Trophoblast cell (in vitro differentiated cells and primary cell): Measurements from ENCODE around the gene OARD1.

Experiments used
- DNase-seq, 2 donors: peaks; one replicate each; pipeline ENCODE4 v3.0.0-alpha.2; 2016
- H2AFZ ChIP-seq: 2 replicates; pipeline ENCODE4 v1.6.1; 2013; ENCODE audit warnings: low read length, moderate library complexity, mild to moderate bottlenecking; ENCODE audit not compliant: insufficient read depth, poor library complexity
- H2AK5ac ChIP-seq: 2 replicates; pipeline ENCODE4 v1.6.1; 2013; ENCODE audit warnings: mild to moderate bottlenecking, low read length
- H2BK120ac ChIP-seq: 2 replicates; pipeline ENCODE4 v1.6.1; 2013; ENCODE audit warnings: low read length, mild to moderate bottlenecking, moderate library complexity; ENCODE audit not compliant: insufficient read depth, poor library complexity
- H2BK12ac ChIP-seq: 2 replicates; pipeline ENCODE4 v1.6.1; 2013; ENCODE audit warnings: mild to moderate bottlenecking, low read length, moderate library complexity
- H2BK5ac ChIP-seq: 2 replicates; pipeline ENCODE4 v1.6.1; 2013; ENCODE audit warnings: low read length, low read depth, moderate library complexity, mild to moderate bottlenecking; ENCODE audit not compliant: poor library complexity
- H3K14ac ChIP-seq: 2 replicates; pipeline ENCODE4 v1.6.1; 2013; ENCODE audit warnings: mild to moderate bottlenecking, low read length
- H3K18ac ChIP-seq: 2 replicates; pipeline ENCODE4 v1.6.1; 2013; ENCODE audit warnings: mild to moderate bottlenecking, low read length
- H3K23ac ChIP-seq: 2 replicates; pipeline ENCODE4 v1.6.1; 2013; ENCODE audit warnings: low read length
- H3K27ac ChIP-seq: 2 replicates; pipeline ENCODE4 v1.5.1; 2013; ENCODE audit warnings: low read depth, mild to moderate bottlenecking, inconsistent platforms, low read length, moderate library complexity
- H3K27me3 ChIP-seq: 2 replicates; pipeline ENCODE4 v1.6.1; 2013; ENCODE audit warnings: inconsistent platforms, mild to moderate bottlenecking, low read length, moderate library complexity; ENCODE audit not compliant: insufficient read depth
- H3K36me3 ChIP-seq, 2 experiments: 1 replicate in 1 of 2; 2 replicates in 1 of 2; pipeline ENCODE4 v1.6.1; 2013; ENCODE audit warnings: low read length in 2 of 2, mild to moderate bottlenecking in 2 of 2, moderate library complexity in 1 of 2; ENCODE audit not compliant: insufficient read depth in 2 of 2, control insufficient read depth in 1 of 2
- H3K4ac ChIP-seq: 2 replicates; pipeline ENCODE4 v1.6.1; 2013; ENCODE audit warnings: low read depth, mild to moderate bottlenecking, low read length, moderate library complexity
- H3K4me1 ChIP-seq, 2 experiments: 1 replicate in 1 of 2; 2 replicates in 1 of 2; pipeline ENCODE4 v1.6.1; 2013; ENCODE audit warnings: low read length in 2 of 2, mild to moderate bottlenecking in 2 of 2, moderate library complexity in 1 of 2; ENCODE audit not compliant: insufficient read depth in 2 of 2, control insufficient read depth in 1 of 2
- H3K4me2 ChIP-seq: 2 replicates; pipeline ENCODE4 v1.6.1; 2013; ENCODE audit warnings: inconsistent platforms, mild to moderate bottlenecking, low read length, moderate library complexity
- H3K4me3 ChIP-seq: 2 replicates; pipeline ENCODE4 v1.5.1; 2013; ENCODE audit warnings: mild to moderate bottlenecking, low read depth, low read length, inconsistent platforms
- H3K79me1 ChIP-seq: one replicate; pipeline ENCODE4 v1.6.1; 2013; ENCODE audit warnings: low read length
- H3K79me2 ChIP-seq: 2 replicates; pipeline ENCODE4 v1.6.1; 2013; ENCODE audit warnings: low read length, mild to moderate bottlenecking; ENCODE audit not compliant: control insufficient read depth, insufficient read depth, poor library complexity
- H3K9ac ChIP-seq: 2 replicates; pipeline ENCODE4 v1.6.1; 2013; ENCODE audit warnings: mild to moderate bottlenecking, low read length
- H3K9me3 ChIP-seq: 2 replicates; pipeline ENCODE4 v1.6.1; 2013; ENCODE audit warnings: low read depth, mild to moderate bottlenecking, control low read depth, inconsistent platforms, low read length; ENCODE audit not compliant: insufficient read depth
- H4K12ac ChIP-seq: 2 replicates; pipeline ENCODE4 v1.6.1; 2013; ENCODE audit warnings: low read depth, mild to moderate bottlenecking, low read length, moderate library complexity
- H4K8ac ChIP-seq: 2 replicates; pipeline ENCODE4 v1.6.1; 2013; ENCODE audit warnings: low read depth, mild to moderate bottlenecking, low read length, moderate library complexity
- H4K91ac ChIP-seq: one replicate; pipeline ENCODE4 v1.6.1; 2013; ENCODE audit warnings: low read depth, mild to moderate bottlenecking, low read length, moderate library complexity
- WGBS: extraction: QIAGEN DNeasy Blood & Tissue Kit; methylation state at CpG from one replicate; pipeline ENCODE4 v1.1.7; 2013; ENCODE audit warnings: missing lambda C conversion rate; ENCODE audit not compliant: insufficient read length, insufficient coverage; ENCODE audit errors: extremely low coverage; 5-methylcytosine and 5-hydroxymethylcytosine counted together

OARD1 gene

GRCh38 chr6:41028561-41029412, 43.4 kb downstream of the OARD1 start:
- Histone ChIP-seq H4K8ac (peak overlapping the region; percentile 96), H4K12ac (peak overlapping the region; percentile 89), H3K4ac (peak overlapping the region; percentile 73), H2AK5ac (peak overlapping the region; percentile 57), H4K91ac (peak overlapping the region; percentile 90), H3K4me2 (peak overlapping the region; percentile 77), H3K9ac (no peak overlapping the region), H3K27me3 (no peaks in the 10 kb centered on the region), H3K9me3 (no peaks in the 10 kb centered on the region), H3K27ac (peak overlapping the region; percentile 0), H2BK5ac (peak overlapping the region; percentile 47), H2BK12ac (peak overlapping the region; percentile 52), H2BK120ac (peak overlapping the region; percentile 90), H3K4me1 (peaks cover 5 to 9% of the 10 kb centered on the region in 2 experiments), H3K36me3 (no peaks in the 10 kb centered on the region), H3K14ac (peak overlapping the region; percentile 94), H3K79me1 (peaks cover 5% of the 10 kb centered on the region), H2AFZ (peak overlapping the region; percentile 80), H3K23ac (no peak overlapping the region), H3K79me2 (peaks cover 4% of the 10 kb centered on the region), H3K4me3 (peak overlapping the region; percentile 64), H3K18ac (peak overlapping the region; percentile 73)
- DNase-seq, result no peak
- WGBS, result no CpG with 5 or more reads among the region's 13 CpGs

- H2BK5ac ChIP-seq, result peak overlapping the region; percentile 47
- H3K27me3 ChIP-seq, result no peaks in the 10 kb centered on the region
- peaks cover 5% of the 10 kb centered on the region for H3K79me1 ChIP-seq
- H3K4ac ChIP-seq, result peak overlapping the region; percentile 73
- H3K9me3 ChIP-seq, result no peaks in the 10 kb centered on the region
- peak overlapping the region; percentile 90 for H4K91ac ChIP-seq
- H2AK5ac ChIP-seq, result peak overlapping the region; percentile 57
- no CpG with 5 or more reads among the region's 45 CpGs for WGBS
- H3K4me3 ChIP-seq, result peak overlapping the region; percentile 64
- H3K23ac ChIP-seq, result no peak overlapping the region
- peaks cover 5 to 9% of the 10 kb centered on the region in 2 experiments for H3K4me1 ChIP-seq
- peak overlapping the region; percentile 94 for H3K14ac ChIP-seq
- peak overlapping the region; percentile 90 for H2BK120ac ChIP-seq
- peak overlapping the region; percentile 73 for H3K18ac ChIP-seq
- peak overlapping the region; percentile 52 for H2BK12ac ChIP-seq
- peak overlapping the region; percentile 89 for H4K12ac ChIP-seq
- H4K8ac ChIP-seq, result peak overlapping the region; percentile 96
- H3K4me2 ChIP-seq, result peak overlapping the region; percentile 77
- peak overlapping the region; percentile 0 for H3K27ac ChIP-seq
- H3K79me2 ChIP-seq, result peaks cover 4% of the 10 kb centered on the region
- DNase-seq, result peak; percentile 65 to 90
- H2AFZ ChIP-seq, result peak overlapping the region; percentile 80
- peak overlapping the region; percentile 31 for H3K9ac ChIP-seq
- H3K36me3 ChIP-seq, result no peaks in the 10 kb centered on the region
Observed at GRCh38 chr6:41027799-41028560, 44.2 kb downstream of the OARD1 start.

- H3K4me1 ChIP-seq, result peaks cover 5 to 9% of the 10 kb centered on the region in 2 experiments
- H3K4me2 ChIP-seq, result peak overlapping the region; percentile 77
- no peak overlapping the region for H3K27ac ChIP-seq
- no peak overlapping the region for H4K91ac ChIP-seq
- no peak overlapping the region for H2BK120ac ChIP-seq
- H3K27me3 ChIP-seq, result no peaks in the 10 kb centered on the region
- H2AK5ac ChIP-seq, result peak overlapping the region; percentile 33
- H3K9ac ChIP-seq, result no peak overlapping the region
- H3K9me3 ChIP-seq, result no peaks in the 10 kb centered on the region
- peak overlapping the region; percentile 3 for H3K18ac ChIP-seq
- no peak for DNase-seq
- H3K4me3 ChIP-seq, result no peak overlapping the region
- H2AFZ ChIP-seq, result peak overlapping the region; percentile 80
- H3K14ac ChIP-seq, result no peak overlapping the region
- no peak overlapping the region for H2BK5ac ChIP-seq
- no CpG with 5 or more reads among the region's 4 CpGs for WGBS
- no peak overlapping the region for H2BK12ac ChIP-seq
- no peak overlapping the region for H3K23ac ChIP-seq
- peaks cover 5% of the 10 kb centered on the region for H3K79me1 ChIP-seq
- no peak overlapping the region for H3K4ac ChIP-seq
- peaks cover 4% of the 10 kb centered on the region for H3K79me2 ChIP-seq
- H4K12ac ChIP-seq, result peak overlapping the region; percentile 56
- H3K36me3 ChIP-seq, result no peaks in the 10 kb centered on the region
- peak overlapping the region; percentile 75 for H4K8ac ChIP-seq
Observed at GRCh38 chr6:41027241-41027640, 44.9 kb downstream of the OARD1 start.

GRCh38 chr6:41025966-41026530, 46.1 kb downstream of the OARD1 start:
- WGBS, result no CpG with 5 or more reads among the region's 3 CpGs
- Histone ChIP-seq H3K14ac (no peak overlapping the region), H3K79me1 (peaks cover 5% of the 10 kb centered on the region), H3K9ac (no peak overlapping the region), H2BK5ac (no peak overlapping the region), H3K18ac (no peak overlapping the region), H3K4ac (no peak overlapping the region), H3K23ac (no peak overlapping the region), H3K4me3 (no peak overlapping the region), H3K79me2 (peaks cover 4% of the 10 kb centered on the region), H3K4me2 (no peak overlapping the region), H3K36me3 (no peaks in the 10 kb centered on the region), H3K4me1 (peaks cover 5 to 9% of the 10 kb centered on the region in 2 experiments), H4K12ac (no peak overlapping the region), H3K27me3 (no peaks in the 10 kb centered on the region), H2BK12ac (no peak overlapping the region), H3K9me3 (no peaks in the 10 kb centered on the region), H2AFZ (no peak overlapping the region), H2AK5ac (no peak overlapping the region), H4K91ac (no peak overlapping the region), H3K27ac (no peak overlapping the region), H2BK120ac (no peak overlapping the region), H4K8ac (no peak overlapping the region)
- DNase-seq, result no peak
